Sigmoid colon (tissue), 7 donors: ENCODE measurements around the gene SH3RF3. TPM values are rescaled to one million over a fixed set of nuclear protein-coding genes. Genes with fewer than 3 reads are reported as not detected.

Experiments
- DNase-seq: peaks from one replicate; pipeline ENCODE4 v3.0.0-alpha.2; 2019
- H3K27ac ChIP-seq, 4 donors: fragments of 200-600 bp; sonication (generic); one replicate each; pipeline ENCODE4 v1.5.1; 2016 to 2019; ENCODE audit warnings: mild to moderate bottlenecking in 1 of 4
- H3K27me3 ChIP-seq, 3 donors: fragments of 200-600 bp; sonication (generic); one replicate each; pipeline ENCODE4 v1.5.1; 2019; ENCODE audit warnings: mild to moderate bottlenecking in 1 of 3
- H3K36me3 ChIP-seq, 4 donors: fragments of 200-600 bp; sonication (generic); one replicate each; pipeline ENCODE4 v1.5.1; 2016 to 2019
- H3K4me1 ChIP-seq, 4 donors: fragments of 200-600 bp; sonication (generic); one replicate each; pipeline ENCODE4 v1.5.1; 2017 to 2019
- H3K4me3 ChIP-seq, 4 donors: fragments of 200-600 bp; sonication (generic); one replicate each; pipeline ENCODE4 v1.5.1; 2017 to 2019; ENCODE audit warnings: mild to moderate bottlenecking in 2 of 4, moderate library complexity in 1 of 4
- H3K9me3 ChIP-seq, 4 donors: fragments of 200-600 bp in 3 of 4; sonication (generic) in 3 of 4; one replicate each; pipeline versions ENCODE4 v1.5.1 to v1.6.1; 2013 to 2019
- EP300 ChIP-seq, 4 donors: sonication (generic); formaldehyde crosslinking; IDR thresholded peaks; one replicate each; pipeline ENCODE4 v1.6.1; 2017; ENCODE audit warnings: antibody characterized with exemption in 4 of 4
- POLR2A ChIP-seq, 2 donors: fragments of 450-650 bp; IDR thresholded peaks; one replicate each; pipeline ENCODE4 v1.6.1; 2016; ENCODE audit warnings: antibody characterized with exemption in 2 of 2, mild to moderate bottlenecking in 2 of 2, moderate library complexity in 2 of 2
- POLR2AphosphoS5 ChIP-seq, 4 donors: sonication (generic); formaldehyde crosslinking; IDR thresholded peaks; one replicate each; pipeline ENCODE4 v1.6.1; 2017; ENCODE audit warnings: antibody characterized with exemption in 4 of 4
- WGBS, 2 donors: extraction: QIAGEN DNeasy Blood & Tissue Kit; methylation state at CpG; one replicate each; pipeline ENCODE4 v1.1.7; 2013; 5-methylcytosine and 5-hydroxymethylcytosine counted together
- intact Hi-C: fragments of 100-400 bp; cut with DNase I; formaldehyde crosslinking; loops from one replicate; pipeline ENCODE4 v1.15.1; 2023
- polyA plus RNA-seq, 3 donors: library from polyadenylated mRNA; stranded (reverse); fragments of 200-250 nt; gene quantifications; one replicate each; pipeline ENCODE4 v1.2.3, GENCODE V29; 2013
- total RNA-seq, 4 donors: library from RNA; depleted of rRNA; stranded (reverse); fragments of >200 nt; gene quantifications; one replicate each; pipeline ENCODE4 v1.1.0, GENCODE V29; 2016
- TF ChIP-seq, protein P1 (sequence below), 4 experiments: fragments of 450-650 bp in 3 of 4; fragments of 200-600 bp in 1 of 4; IDR thresholded peaks; one replicate each; pipeline ENCODE4 v1.5.1; 2016 to 2019; ENCODE audit warnings: antibody characterized with exemption in 4 of 4, mild to moderate bottlenecking in 3 of 4, moderate library complexity in 2 of 4
- donor health status: healthy with polysubstance abuse.
- donor health status: Bipolar disorder and iron deficiency.
- donor health status: healthy.

SH3RF3 gene
- total and polyA plus RNA-seq, 7 donors = 0.69 to 10.0 (median 3.4) TPM

DNA sequence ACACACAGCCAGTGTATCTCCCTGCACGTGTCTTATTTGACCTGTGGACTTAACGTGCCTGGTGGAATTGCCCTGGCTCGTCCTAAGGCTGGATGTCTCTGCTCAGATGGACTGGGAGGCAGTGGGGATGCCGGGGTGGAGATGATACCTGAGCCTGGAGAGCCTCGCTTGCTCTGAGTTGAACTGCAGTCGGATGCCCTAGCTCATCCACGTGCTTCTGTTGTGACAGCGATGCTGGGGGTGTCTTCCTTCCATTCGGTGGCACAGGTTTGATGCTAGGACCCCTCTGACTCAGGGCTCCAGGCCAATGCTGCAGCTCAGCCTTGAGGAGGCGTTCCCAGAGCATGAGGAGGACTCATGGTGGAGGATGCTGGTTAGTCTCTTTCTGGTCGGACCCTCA is 117.6 kb downstream of the SH3RF3 start:
- no peak overlapping the region for H3K4me3 ChIP-seq
- no peaks in the 10 kb centered on the region for H3K9me3 ChIP-seq
- H3K27me3 ChIP-seq = no peaks in the 10 kb centered on the region
- H3K27ac ChIP-seq = no peak overlapping the region
- H3K36me3 ChIP-seq = no peaks in the 10 kb centered on the region
- WGBS, 2 donors = 95% methylated on average over 11 of the region's 11 CpGs
- no peak for DNase-seq
- intact Hi-C loops = no loop called here
- TF ChIP-seq, protein P1, sequence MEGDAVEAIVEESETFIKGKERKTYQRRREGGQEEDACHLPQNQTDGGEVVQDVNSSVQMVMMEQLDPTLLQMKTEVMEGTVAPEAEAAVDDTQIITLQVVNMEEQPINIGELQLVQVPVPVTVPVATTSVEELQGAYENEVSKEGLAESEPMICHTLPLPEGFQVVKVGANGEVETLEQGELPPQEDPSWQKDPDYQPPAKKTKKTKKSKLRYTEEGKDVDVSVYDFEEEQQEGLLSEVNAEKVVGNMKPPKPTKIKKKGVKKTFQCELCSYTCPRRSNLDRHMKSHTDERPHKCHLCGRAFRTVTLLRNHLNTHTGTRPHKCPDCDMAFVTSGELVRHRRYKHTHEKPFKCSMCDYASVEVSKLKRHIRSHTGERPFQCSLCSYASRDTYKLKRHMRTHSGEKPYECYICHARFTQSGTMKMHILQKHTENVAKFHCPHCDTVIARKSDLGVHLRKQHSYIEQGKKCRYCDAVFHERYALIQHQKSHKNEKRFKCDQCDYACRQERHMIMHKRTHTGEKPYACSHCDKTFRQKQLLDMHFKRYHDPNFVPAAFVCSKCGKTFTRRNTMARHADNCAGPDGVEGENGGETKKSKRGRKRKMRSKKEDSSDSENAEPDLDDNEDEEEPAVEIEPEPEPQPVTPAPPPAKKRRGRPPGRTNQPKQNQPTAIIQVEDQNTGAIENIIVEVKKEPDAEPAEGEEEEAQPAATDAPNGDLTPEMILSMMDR (IDR thresholded peaks at IDR 0.05) = no peak
- H3K4me1 ChIP-seq = peaks cover 0 to 46% (median 40%) of the 10 kb centered on the region in 4 donors

DNA sequence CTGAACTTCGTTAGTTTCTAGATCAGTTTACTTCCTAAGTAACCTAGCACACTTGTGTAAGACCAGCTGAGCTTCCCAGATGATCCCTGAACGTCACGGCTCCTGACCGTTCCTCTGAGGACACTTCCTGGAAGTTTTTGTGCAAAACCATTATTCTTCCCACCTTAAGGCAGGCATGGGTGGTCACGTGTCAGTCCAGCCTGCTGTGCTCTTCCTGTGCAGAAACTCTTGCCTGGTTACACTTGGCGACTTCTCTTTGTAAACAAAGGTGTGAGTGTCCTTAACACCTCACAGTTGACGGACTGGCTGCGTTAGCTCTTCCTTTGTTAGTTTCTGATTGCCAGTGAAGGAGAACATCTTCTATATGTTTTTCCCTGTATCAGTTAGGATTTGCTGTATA is 118.3 kb downstream of the SH3RF3 start:
- Histone ChIP-seq H3K4me1 (peaks cover 0 to 42% (median 33%) of the 10 kb centered on the region in 4 donors), H3K27ac (peak overlapping the region in 1 of 4 donors; percentile 16), H3K4me3 (no peak overlapping the region), H3K9me3 (no peaks in the 10 kb centered on the region), H3K36me3 (no peaks in the 10 kb centered on the region), H3K27me3 (no peaks in the 10 kb centered on the region)
- intact Hi-C loops = no loop called here
- DNase-seq = no peak
- TF ChIP-seq, protein P1 (IDR thresholded peaks at IDR 0.05) = no peak
- TF ChIP-seq EP300 (IDR thresholded peaks at IDR 0.05) (no peak), POLR2AphosphoS5 (IDR thresholded peaks at IDR 0.05) (no peak)
- 13 to 56% methylated on average over 8 of the region's 8 CpGs for WGBS, 2 donors

DNA sequence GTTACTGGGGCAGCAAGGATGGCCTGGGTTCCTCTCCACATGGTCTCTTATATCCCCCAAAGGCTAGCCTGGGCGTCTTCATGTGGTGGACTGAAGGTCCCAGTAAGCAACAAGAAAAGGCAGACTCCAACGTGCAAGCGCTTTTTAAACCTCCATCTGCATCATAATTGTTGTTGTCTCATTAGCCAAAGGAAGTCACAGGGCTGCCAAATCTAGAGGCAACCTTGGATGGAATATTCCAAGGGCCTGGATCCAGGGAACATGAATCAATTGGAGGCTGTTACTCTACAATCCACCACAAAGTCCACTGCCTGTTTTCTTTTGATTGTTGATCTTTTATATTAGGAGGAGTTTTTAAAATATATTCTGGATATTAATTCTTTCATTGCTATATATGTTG is 118.8 kb downstream of the SH3RF3 start:
- DNase-seq = no peak
- intact Hi-C loops = no loop called here
- 65 to 67% methylated on average over 3 of the region's 3 CpGs for WGBS, 2 donors
- peaks cover 0 to 42% (median 28%) of the 10 kb centered on the region in 4 donors for H3K4me1 ChIP-seq
- TF ChIP-seq EP300 (IDR thresholded peaks at IDR 0.05) = no peak
- peak in 3 of 4 donors; percentile 8 to 17 (median 13) for TF ChIP-seq POLR2AphosphoS5 (IDR thresholded peaks at IDR 0.05)
- H3K36me3 ChIP-seq = no peaks in the 10 kb centered on the region
- no peak overlapping the region for H3K4me3 ChIP-seq
- no peaks in the 10 kb centered on the region for H3K9me3 ChIP-seq
- H3K27ac ChIP-seq = peak overlapping the region in 1 of 4 donors; percentile 16
- H3K27me3 ChIP-seq = no peaks in the 10 kb centered on the region

DNA sequence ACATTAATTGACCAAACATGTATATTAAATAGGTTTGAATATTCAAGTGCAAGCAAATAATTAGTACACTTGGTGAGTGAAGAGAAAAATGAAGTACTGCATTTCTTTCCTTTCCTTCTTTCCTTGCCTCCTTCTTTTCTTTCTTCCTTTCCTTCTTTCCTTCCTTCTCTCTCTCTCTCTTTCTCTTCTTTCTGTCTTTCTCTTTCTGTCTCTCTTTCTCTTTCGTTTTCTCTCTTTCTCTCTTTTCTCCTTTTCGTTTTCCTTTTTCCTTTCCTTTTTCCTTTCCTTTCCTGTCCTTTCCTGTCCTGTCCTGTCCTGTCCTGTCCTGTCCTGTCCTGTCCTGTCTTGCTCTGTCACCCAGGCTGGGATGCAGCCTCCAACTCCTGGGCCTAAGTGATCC is 119.6 kb downstream of the SH3RF3 start:
- no peak for DNase-seq
- H3K9me3 ChIP-seq = no peaks in the 10 kb centered on the region
- H3K4me3 ChIP-seq = no peak overlapping the region
- TF ChIP-seq EP300 (IDR thresholded peaks at IDR 0.05) = no peak
- TF ChIP-seq POLR2A (IDR thresholded peaks at IDR 0.05) = no peak
- TF ChIP-seq, protein P1 (IDR thresholded peaks at IDR 0.05) = no peak
- TF ChIP-seq POLR2AphosphoS5 (IDR thresholded peaks at IDR 0.05) = no peak
- peaks cover 0 to 34% (median 20%) of the 10 kb centered on the region in 4 donors for H3K4me1 ChIP-seq
- 90% methylated on average over 2 of the region's 2 CpGs for WGBS, 2 donors
- H3K27me3 ChIP-seq = no peaks in the 10 kb centered on the region
- peak overlapping the region in 1 of 4 donors; percentile 16 for H3K27ac ChIP-seq
- intact Hi-C loops = no loop called here
- no peaks in the 10 kb centered on the region for H3K36me3 ChIP-seq

DNA sequence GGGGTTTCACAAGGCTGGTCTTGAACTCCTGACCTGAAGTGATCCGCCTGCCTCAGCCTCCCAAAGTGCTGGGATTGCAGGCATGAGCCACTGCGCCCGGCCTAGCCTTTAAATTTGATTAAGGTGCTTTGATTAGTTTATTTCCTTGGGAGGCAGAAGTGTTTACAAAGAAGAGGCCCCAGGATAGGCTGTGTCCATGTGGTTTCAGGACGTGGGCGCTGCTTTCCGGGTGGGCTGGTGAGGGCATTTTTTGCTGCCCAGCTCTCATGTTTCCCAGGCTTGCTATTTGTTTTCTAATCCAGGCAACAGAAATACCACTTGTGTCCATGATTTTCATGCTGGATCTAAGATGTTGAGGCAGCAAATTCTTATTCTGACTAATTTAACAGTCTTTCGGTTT is 124.2 kb downstream of the SH3RF3 start:
- Histone ChIP-seq H3K27ac (no peak overlapping the region), H3K27me3 (no peaks in the 10 kb centered on the region), H3K4me1 (peaks cover 0 to 34% (median 28%) of the 10 kb centered on the region in 4 donors), H3K9me3 (no peaks in the 10 kb centered on the region), H3K4me3 (no peak overlapping the region), H3K36me3 (no peaks in the 10 kb centered on the region)
- TF ChIP-seq, protein P1 (IDR thresholded peaks at IDR 0.05) = no peak
- TF ChIP-seq POLR2AphosphoS5 (IDR thresholded peaks at IDR 0.05) (no peak), POLR2A (IDR thresholded peaks at IDR 0.05) (no peak), EP300 (IDR thresholded peaks at IDR 0.05) (no peak)
- intact Hi-C loops = no loop called here
- 93 to 94% methylated on average over 7 of the region's 7 CpGs for WGBS, 2 donors
- DNase-seq = no peak
